Peyer's patch (tissue), 4 donors: ENCODE results near the gene CWF19L1.

Source experiments
- POLR2A ChIP-seq, 2 donors: fragments of 450-650 bp; IDR thresholded peaks; one replicate each; pipeline ENCODE4 v1.5.1; 2017; ENCODE audit warnings: antibody characterized with exemption in 2 of 2, mild to moderate bottlenecking in 2 of 2, moderate library complexity in 2 of 2
- TF ChIP-seq, protein P1 (sequence below), 6 experiments: fragments of 450-650 bp in 4 of 6; fragments of 200-600 bp in 2 of 6; sonication (generic) in 1 of 6; IDR thresholded peaks; one replicate each; pipeline ENCODE4 v1.5.1; 2017 to 2019; ENCODE audit warnings: antibody characterized with exemption in 6 of 6, mild to moderate bottlenecking in 3 of 6, moderate library complexity in 1 of 6

DNA sequence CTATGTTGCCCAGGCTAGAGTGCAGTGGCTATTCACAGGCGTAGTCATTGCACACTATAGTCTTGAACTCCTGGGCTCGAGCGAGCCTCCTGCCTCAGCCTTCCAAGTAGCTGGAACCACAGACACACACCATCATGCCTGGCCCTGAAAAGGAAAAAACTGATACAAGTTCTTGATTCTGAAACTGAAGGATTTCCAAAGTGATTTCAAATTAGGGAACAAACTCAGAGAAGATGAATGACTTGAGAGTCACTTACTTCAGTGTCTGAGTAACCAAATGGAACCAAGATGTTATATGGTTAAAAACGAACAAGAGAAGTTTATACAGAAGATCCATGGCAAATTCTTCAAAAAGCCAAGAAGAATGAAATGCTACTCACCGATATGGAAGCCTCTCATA, 14.4 kb downstream of the CWF19L1 start:
- TF ChIP-seq, protein P1, sequence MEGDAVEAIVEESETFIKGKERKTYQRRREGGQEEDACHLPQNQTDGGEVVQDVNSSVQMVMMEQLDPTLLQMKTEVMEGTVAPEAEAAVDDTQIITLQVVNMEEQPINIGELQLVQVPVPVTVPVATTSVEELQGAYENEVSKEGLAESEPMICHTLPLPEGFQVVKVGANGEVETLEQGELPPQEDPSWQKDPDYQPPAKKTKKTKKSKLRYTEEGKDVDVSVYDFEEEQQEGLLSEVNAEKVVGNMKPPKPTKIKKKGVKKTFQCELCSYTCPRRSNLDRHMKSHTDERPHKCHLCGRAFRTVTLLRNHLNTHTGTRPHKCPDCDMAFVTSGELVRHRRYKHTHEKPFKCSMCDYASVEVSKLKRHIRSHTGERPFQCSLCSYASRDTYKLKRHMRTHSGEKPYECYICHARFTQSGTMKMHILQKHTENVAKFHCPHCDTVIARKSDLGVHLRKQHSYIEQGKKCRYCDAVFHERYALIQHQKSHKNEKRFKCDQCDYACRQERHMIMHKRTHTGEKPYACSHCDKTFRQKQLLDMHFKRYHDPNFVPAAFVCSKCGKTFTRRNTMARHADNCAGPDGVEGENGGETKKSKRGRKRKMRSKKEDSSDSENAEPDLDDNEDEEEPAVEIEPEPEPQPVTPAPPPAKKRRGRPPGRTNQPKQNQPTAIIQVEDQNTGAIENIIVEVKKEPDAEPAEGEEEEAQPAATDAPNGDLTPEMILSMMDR (IDR thresholded peaks at IDR 0.05), result no peak
- TF ChIP-seq POLR2A (IDR thresholded peaks at IDR 0.05), result no peak
